ENCODE measurements around the gene FRRS1L.
"Not testable (repeated sequence)": the region's sequence is repeated elsewhere in the genome, so short reads cannot be mapped to it uniquely, and the experiment has no call there.

The FRRS1L gene

GRCh38 chr9:109132567-109133021 is 34.5 kb downstream of the FRRS1L start:
- no peaks in the 10 kb centered on the region for H3K36me3 Mint-ChIP-seq
- DNase-seq (ENCODE audit: low spot score in 2 of 2) = no peak

GRCh38 chr9:109129470-109130197 is 37.4 kb downstream of the FRRS1L start:
- Mint-ChIP-seq H3K4me3 (no peak overlapping the region), H3K27ac (no peak overlapping the region), H3K9me3 (no peaks in the 10 kb centered on the region), H3K4me1 (no peaks in the 10 kb centered on the region), H3K36me3 (no peaks in the 10 kb centered on the region), H3K27me3 (peaks cover 2% of the 10 kb centered on the region)
- DNase-seq (ENCODE audit: low spot score in 2 of 2) = no peak
- no peak for ATAC-seq (ENCODE audit: low read depth)

More at GRCh38 chr9:109132567-109133021, 34.5 kb downstream of the FRRS1L start:
- H3K27ac Mint-ChIP-seq = no peak overlapping the region
- H3K27me3 Mint-ChIP-seq = peaks cover 6% of the 10 kb centered on the region
- no peaks in the 10 kb centered on the region for H3K9me3 Mint-ChIP-seq
- no peak overlapping the region for H3K4me3 Mint-ChIP-seq
- no peak for ATAC-seq (ENCODE audit: low read depth)
- H3K4me1 Mint-ChIP-seq = no peaks in the 10 kb centered on the region

GRCh38 chr9:109126671-109127070 is 40.4 kb downstream of the FRRS1L start:
- DNase-seq (ENCODE audit: low spot score in 2 of 2); H3K36me3 Mint-ChIP-seq; ATAC-seq (ENCODE audit: low read depth); H3K27me3 Mint-ChIP-seq; H3K4me3 Mint-ChIP-seq; H3K9me3 Mint-ChIP-seq; H3K27ac Mint-ChIP-seq; H3K4me1 Mint-ChIP-seq: not testable (repeated sequence)

GRCh38 chr9:109124121-109124520 is 42.9 kb downstream of the FRRS1L start:
- Mint-ChIP-seq H3K4me1 (peaks cover 2% of the 10 kb centered on the region), H3K36me3 (no peaks in the 10 kb centered on the region), H3K4me3 (no peak overlapping the region), H3K9me3 (no peaks in the 10 kb centered on the region), H3K27ac (no peak overlapping the region), H3K27me3 (no peaks in the 10 kb centered on the region)
- no peak for DNase-seq (ENCODE audit: low spot score in 2 of 2)
- no peak for ATAC-seq (ENCODE audit: low read depth)

- ATAC-seq (ENCODE audit: low read depth) (no peak), DNase-seq (ENCODE audit: low spot score in 2 of 2) (no peak)
- H3K9me3 Mint-ChIP-seq = no peaks in the 10 kb centered on the region
- no peaks in the 10 kb centered on the region for H3K27me3 Mint-ChIP-seq
- no peak overlapping the region for H3K27ac Mint-ChIP-seq
- no peak overlapping the region for H3K4me3 Mint-ChIP-seq
- H3K4me1 Mint-ChIP-seq = peaks cover 11% of the 10 kb centered on the region
- H3K36me3 Mint-ChIP-seq = no peaks in the 10 kb centered on the region
Measured at GRCh38 chr9:109122726-109123621, 44.1 kb downstream of the FRRS1L start.

- no peak for DNase-seq (ENCODE audit: low spot score in 2 of 2)
- Mint-ChIP-seq H3K36me3 (peaks cover 1% of the 10 kb centered on the region), H3K4me1 (peaks cover 22% of the 10 kb centered on the region), H3K27me3 (no peaks in the 10 kb centered on the region), H3K4me3 (no peak overlapping the region), H3K9me3 (no peaks in the 10 kb centered on the region), H3K27ac (no peak overlapping the region)
- no peak for ATAC-seq (ENCODE audit: low read depth)
Measured at GRCh38 chr9:109121232-109121796, 45.7 kb downstream of the FRRS1L start.

GRCh38 chr9:109120204-109120789 is 46.8 kb downstream of the FRRS1L start:
- peaks cover 1% of the 10 kb centered on the region for H3K36me3 Mint-ChIP-seq
- H3K4me1 Mint-ChIP-seq = peaks cover 22% of the 10 kb centered on the region
- H3K27ac Mint-ChIP-seq = no peak overlapping the region
- ATAC-seq (ENCODE audit: low read depth) = no peak
- peak overlapping the region; percentile 87 for H3K4me3 Mint-ChIP-seq
- H3K9me3 Mint-ChIP-seq = no peaks in the 10 kb centered on the region
- H3K27me3 Mint-ChIP-seq = no peaks in the 10 kb centered on the region
- no peak for DNase-seq (ENCODE audit: low spot score in 2 of 2)

- Mint-ChIP-seq H3K4me3 (peak within 1 kb of the TSS; percentile 87), H3K36me3 (peaks cover 1% of the 10 kb centered on the region), H3K27ac (peak within 1 kb of the TSS; percentile 62), H3K27me3 (no peaks in the 10 kb centered on the region), H3K9me3 (no peaks in the 10 kb centered on the region), H3K4me1 (peaks cover 26% of the 10 kb centered on the region)
- ATAC-seq (ENCODE audit: low read depth) (peak; percentile 92), DNase-seq (ENCODE audit: low spot score in 2 of 2) (peak; percentile 87 to 91)
Measured at GRCh38 chr9:109119439-109120203, 47.4 kb downstream of the FRRS1L start, which contains the start of gene TMEM245. TMEM245 (minus strand) TSS chr9:109119947; CDS start chr9:109119913, 34 bp downstream.

- Mint-ChIP-seq H3K36me3 (peaks cover 3% of the 10 kb centered on the region), H3K27me3 (no peaks in the 10 kb centered on the region), H3K4me3 (peak overlapping the region; percentile 87), H3K27ac (peak overlapping the region; percentile 62), H3K9me3 (no peaks in the 10 kb centered on the region), H3K4me1 (peaks cover 31% of the 10 kb centered on the region)
- DNase-seq (ENCODE audit: low spot score in 2 of 2) = peak in 1 of 2 donors; percentile 11
- no peak for ATAC-seq (ENCODE audit: low read depth)
Measured at GRCh38 chr9:109118808-109119438, 48.1 kb downstream of the FRRS1L start.

- H3K27me3 Mint-ChIP-seq = no peaks in the 10 kb centered on the region
- peaks cover 32% of the 10 kb centered on the region for H3K4me1 Mint-ChIP-seq
- H3K27ac Mint-ChIP-seq = peak overlapping the region; percentile 62
- peaks cover 3% of the 10 kb centered on the region for H3K36me3 Mint-ChIP-seq
- no peaks in the 10 kb centered on the region for H3K9me3 Mint-ChIP-seq
- H3K4me3 Mint-ChIP-seq = peak overlapping the region; percentile 87
- ATAC-seq (ENCODE audit: low read depth) (no peak), DNase-seq (ENCODE audit: low spot score in 2 of 2) (no peak)
Measured at GRCh38 chr9:109117856-109118807, 48.9 kb downstream of the FRRS1L start.

GRCh38 chr9:109115931-109116526 is 51.0 kb downstream of the FRRS1L start:
- no peak overlapping the region for H3K4me3 Mint-ChIP-seq
- H3K4me1 Mint-ChIP-seq = peaks cover 38% of the 10 kb centered on the region
- no peaks in the 10 kb centered on the region for H3K9me3 Mint-ChIP-seq
- H3K27me3 Mint-ChIP-seq = no peaks in the 10 kb centered on the region
- H3K36me3 Mint-ChIP-seq = peaks cover 3% of the 10 kb centered on the region
- ATAC-seq (ENCODE audit: low read depth) (no peak), DNase-seq (ENCODE audit: low spot score in 2 of 2) (no peak)
- no peak overlapping the region for H3K27ac Mint-ChIP-seq

- no peak overlapping the region for H3K27ac Mint-ChIP-seq
- H3K4me3 Mint-ChIP-seq = no peak overlapping the region
- peaks cover 3% of the 10 kb centered on the region for H3K36me3 Mint-ChIP-seq
- ATAC-seq (ENCODE audit: low read depth) = no peak
- no peak for DNase-seq (ENCODE audit: low spot score in 2 of 2)
- H3K9me3 Mint-ChIP-seq = no peaks in the 10 kb centered on the region
- H3K27me3 Mint-ChIP-seq = no peaks in the 10 kb centered on the region
- H3K4me1 Mint-ChIP-seq = peaks cover 42% of the 10 kb centered on the region
Measured at GRCh38 chr9:109114670-109115069, 52.4 kb downstream of the FRRS1L start.

Measured in memory B cell (primary cell).